HT1080 (cell line): ENCODE results near the gene CEP131. TPM values are rescaled to one million over a fixed set of nuclear protein-coding genes. Genes with fewer than 3 reads are reported as not detected.

Experiments used
- DNase-seq: peaks from one replicate; pipeline ENCODE4 v3.0.0-alpha.2; 2015; ENCODE audit warnings: low read depth
- total RNA-seq: library from RNA; depleted of rRNA; stranded (reverse); fragments of >200 nt; shearing (Covaris generic); gene quantifications from 2 replicates; pipeline ENCODE4 v1.2.3, GENCODE V29; 2014

CEP131 gene
- total RNA-seq, 1 experiment from 2014 or later: 10.4 TPM

DNA sequence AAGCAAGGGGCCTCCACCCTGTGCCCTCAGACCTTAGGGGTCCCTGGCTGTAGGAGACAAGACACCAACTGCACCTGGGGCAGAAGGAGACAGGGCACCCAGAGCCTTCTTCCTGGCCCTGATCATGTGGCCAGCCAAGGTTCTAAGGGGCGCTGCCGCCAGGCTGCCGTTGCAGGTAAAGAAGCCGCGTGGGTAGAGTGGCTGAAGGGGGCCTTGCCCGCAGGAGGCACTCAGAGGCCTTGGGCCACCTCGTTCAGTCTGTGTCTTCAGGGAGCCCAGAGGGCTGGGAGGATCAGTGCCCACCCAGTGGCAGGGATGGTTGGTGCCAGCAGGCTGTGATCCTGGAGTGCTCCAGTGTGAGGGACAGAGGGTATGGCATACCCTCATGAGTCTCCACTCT, 55.1 kb downstream of the CEP131 start:
- DNase-seq: no peak

DNA sequence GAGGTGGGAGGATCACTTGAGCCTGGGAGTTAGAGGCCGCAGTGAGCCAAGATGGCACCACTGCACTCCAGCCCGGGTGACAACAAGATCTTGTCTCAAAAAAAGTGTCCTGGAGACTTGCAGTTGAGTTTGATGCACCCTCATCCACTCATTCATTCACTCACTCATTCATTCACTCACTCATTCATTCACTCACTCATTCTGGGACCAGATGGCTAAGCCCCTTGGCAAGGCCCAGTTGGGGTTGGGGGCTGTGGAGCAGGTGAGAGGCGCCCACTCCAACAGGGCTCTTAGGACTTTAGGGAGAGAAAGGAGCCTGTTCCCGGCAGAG, 55.6 kb downstream of the CEP131 start:
- DNase-seq: no peak

- no peak for DNase-seq
Observed at GRCh38 chr17:81166033-81166492, 56.7 kb downstream of the CEP131 start, which contains the start of gene AATK. TSS of gene AATK (minus strand) at chr17:81166221. CDS start at chr17:81165992, 229 bp downstream.

- no peak for DNase-seq
Observed at GRCh38 chr17:81165246-81166032, 57.3 kb downstream of the CEP131 start, which contains the start of gene PVALEF. TSS of gene PVALEF (plus strand) at chr17:81165507. CDS start at chr17:81181227, 15,720 bp downstream.

DNA sequence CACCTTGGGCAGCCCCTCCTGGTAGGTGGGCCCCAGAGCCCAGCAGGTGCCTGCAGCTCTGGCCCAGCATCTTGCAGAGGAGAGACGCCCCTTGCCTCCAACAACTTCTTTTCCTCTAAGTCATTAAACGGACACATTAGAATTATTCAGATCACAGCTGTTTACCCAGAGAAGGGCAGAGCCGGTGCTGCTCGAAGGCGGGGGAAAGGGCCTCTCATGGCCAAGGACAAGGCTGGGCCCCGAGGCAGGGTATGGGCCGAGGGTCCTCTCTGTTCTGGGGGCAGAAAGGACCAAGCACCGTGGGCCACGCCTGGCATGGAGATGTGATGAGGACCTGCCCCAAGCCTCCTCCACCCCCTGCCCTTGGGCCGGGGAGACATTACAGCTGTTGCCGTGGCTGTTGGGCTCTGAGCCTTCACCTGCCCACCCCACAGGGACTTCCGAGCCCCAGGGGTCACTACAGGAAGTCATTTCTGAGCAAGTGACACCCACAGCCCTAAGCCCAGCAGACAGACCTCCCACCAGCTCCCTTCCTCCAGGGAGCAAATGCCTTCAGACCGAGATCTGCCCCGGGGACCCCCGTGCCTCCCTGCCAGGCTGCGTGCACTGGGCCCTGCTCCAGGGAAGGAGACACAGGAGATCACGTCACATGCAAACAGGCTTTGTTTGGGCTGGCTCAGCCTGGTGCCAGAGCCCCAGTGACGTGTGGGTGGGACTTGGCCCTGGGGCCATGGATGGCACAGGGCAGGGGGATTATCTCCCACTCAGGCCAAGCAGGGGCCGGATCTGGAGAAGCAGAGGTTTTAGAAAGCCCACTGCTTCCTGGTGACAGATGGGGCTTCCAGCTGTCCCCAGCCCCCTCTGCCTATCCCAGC, 58.2 kb downstream of the CEP131 start:
- DNase-seq: no peak

DNA sequence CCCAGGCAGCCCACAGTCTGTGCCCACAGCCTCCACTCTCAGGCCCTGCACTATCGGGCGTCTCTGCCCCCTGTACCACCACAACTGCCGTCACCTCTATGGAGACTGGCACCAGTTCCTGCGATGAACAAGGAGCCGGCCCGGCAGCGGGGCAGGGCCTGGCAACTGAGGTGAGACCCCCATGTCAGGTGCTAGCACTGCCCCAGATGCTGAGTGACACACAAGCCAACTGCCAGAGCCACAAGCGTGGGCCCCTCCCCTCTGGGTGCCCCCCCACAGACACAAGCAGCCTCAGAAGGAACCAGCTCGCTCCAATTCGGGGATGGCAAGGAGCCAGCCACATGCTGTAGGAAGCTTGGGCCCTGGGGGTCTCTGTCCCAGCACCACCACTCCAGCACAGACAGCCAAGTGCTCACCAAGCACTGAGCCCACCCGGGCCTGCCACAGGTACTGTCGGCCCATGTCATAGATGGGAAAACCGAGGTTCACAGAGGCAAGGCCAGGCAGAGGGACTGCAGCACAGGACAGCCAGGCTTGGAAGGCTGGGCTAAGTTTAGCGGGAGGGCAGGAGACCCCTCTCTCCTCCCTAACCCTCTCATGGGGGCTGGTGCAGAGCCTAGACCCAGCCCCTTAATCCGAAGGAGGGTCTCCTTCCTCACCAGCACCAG, 58.9 kb downstream of the CEP131 start:
- DNase-seq: no peak

GRCh38 chr17:81163051-81163695, 59.6 kb downstream of the CEP131 start:
- no peak for DNase-seq

DNA sequence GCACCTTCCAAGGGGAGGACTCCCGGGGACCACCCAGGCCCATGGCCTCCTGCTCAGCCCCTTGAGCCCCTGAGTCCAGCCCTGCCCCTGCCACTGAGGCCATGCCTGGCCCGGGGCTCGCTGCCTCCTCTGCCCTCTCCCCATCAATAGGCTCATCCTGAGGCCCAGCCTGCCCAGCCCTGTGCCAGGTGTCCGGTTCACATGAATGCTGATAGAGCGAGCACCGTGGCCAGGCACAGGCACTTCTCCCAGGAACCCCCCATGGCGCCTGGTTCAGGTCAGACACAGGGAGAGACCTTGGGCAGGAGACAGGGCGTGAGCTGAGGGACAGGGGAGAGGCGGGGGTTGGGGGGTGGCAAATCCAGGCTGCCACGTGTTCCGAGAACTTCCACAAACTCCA, 60.3 kb downstream of the CEP131 start:
- DNase-seq: no peak

DNA sequence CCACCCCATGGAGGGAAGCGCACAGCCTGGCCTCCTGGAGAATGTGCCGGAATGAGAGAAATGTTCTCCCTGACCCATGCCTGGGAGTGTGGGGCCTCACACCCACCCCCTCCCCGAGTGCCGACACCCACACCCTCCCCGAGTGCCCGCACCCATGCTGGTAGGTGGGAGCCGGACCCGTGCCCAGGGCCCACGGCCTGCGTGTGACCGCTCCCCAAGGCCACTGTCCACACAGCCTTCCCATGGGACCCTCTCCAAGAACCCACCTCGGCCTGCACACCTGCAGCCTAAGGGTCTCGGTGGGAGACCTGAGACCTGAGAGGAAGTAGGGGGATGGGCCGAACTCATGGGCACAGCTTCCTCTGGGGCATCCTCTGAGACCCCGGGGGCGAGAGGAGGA, 60.8 kb downstream of the CEP131 start:
- DNase-seq: no peak

- DNase-seq: no peak
Observed at GRCh38 chr17:81161536-81161935, 61.2 kb downstream of the CEP131 start.

- DNase-seq: no peak
Observed at GRCh38 chr17:81160747-81161453, 61.9 kb downstream of the CEP131 start.

DNA sequence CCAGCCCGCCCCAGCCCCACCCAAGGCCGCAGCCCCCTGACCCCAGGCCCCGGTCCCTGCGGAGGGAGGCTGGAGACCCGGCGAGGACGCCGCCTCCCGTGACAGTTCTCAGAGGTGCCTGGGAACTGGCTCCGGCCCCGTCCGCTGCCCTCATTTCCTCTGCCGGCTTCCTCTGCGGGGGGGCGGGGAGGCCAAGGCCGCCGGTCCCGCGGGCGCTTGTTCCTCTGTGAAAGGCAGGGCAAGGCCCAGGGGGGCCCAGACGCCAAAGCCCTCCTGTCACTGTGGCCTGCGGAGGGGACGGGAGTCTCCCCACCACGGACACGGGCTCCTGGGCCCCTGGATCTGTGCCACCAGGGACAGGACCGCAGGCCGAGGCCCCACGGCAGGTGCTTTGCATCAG, 62.5 kb downstream of the CEP131 start:
- no peak for DNase-seq

GRCh38 chr17:81159611-81160265, 63.0 kb downstream of the CEP131 start:
- no peak for DNase-seq

DNA sequence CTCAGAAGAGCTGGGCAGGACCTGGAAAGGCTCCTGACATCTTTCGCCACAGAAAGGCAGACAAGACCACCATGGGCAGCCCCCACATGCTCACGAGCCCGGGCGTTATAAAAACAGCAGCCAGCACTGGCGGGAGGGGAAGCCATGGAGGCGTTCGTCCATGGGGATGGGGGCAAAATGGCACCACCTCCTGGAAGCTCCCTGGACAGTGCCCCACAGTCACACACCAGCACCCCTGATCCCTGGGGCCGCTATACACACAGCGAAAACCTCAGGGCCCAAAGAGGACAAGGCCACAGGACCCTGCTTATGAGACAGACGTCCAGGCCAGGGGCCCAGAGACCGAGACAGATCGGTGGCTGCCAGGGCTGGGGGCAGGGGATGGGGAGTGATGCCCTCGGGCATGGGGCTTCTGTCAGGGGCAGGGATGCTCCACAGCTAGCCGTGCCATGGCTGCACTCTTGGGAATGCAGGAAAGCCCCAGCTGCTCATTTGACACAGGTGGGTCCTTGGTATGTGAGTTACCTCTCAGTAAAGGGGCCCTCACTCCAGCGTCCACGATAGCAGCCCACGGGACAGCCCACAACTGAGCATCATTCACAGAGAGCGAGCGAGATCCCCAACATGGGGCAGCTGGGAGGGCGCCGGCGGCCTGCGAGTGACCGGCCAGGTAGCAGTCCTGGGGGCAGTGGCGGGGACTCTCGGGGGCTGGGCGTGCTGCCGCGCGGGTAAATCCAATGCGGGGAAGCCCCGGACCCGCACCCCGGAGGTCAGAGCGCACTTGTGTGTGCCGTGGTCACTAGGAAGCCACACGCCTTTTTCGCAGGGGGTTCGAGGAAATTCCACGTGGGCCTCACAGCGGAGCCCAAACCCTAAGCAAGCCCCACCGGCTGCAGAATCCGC, 63.8 kb downstream of the CEP131 start:
- no peak for DNase-seq

- DNase-seq: no peak
Observed at GRCh38 chr17:81157848-81158687, 64.7 kb downstream of the CEP131 start.

DNA sequence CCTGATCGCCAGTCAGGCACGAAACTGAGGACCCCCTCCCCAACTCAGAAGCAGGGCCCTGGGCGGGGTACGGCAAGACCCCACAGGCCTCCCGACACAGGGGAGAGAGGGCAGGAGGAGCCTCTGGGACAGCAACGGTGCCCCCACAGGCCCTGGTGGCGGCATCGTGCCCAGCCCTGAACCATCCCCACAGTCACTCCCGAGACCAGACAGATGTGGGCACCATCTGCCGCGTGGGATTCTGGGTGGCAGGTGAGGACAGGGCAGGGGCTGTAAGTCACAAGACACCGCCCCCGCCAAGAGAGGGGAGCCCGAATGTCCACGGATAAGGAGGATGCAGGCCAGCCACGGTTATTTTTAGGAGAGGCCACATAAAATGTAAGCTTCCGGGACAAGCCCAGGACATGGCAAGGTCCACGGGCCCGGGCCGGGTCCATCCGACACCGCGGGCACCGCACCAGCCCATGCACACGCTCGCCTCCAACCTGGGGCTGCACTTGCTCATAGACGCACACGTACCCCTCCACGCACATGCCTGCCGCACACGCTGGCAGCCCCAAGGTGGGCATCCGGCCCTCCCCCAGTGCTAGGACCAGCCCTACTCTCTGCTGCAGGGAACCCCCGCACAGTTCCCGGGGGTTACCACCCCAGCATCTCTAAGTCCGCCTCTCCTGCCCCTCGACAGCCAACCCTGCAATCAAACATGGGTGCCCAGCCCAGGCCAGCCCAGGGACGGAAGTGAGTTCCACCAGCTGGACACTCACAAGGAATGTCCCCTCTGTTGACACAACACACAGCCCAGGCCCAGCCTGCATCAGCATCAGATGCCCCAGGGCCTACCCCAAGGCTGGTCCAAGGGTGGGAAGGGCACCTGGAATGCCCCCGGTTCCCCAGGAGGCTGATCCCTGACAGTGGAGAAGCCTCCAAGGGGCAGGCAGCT, 65.6 kb downstream of the CEP131 start:
- DNase-seq: no peak

- DNase-seq: no peak
Observed at GRCh38 chr17:81154961-81155360, 67.8 kb downstream of the CEP131 start.
